H1 (cell line): ENCODE measurements around the gene DRD2. TPM values are rescaled to one million over a fixed set of nuclear protein-coding genes. Genes with fewer than 3 reads are reported as not detected.

Source experiments
- CTCF ChIA-PET: fragments of 300-600 bp; sonication (Branson Sonifier 250); formaldehyde crosslinking; loops from one replicate; lab custom pipeline; 2021; ENCODE audit not compliant: partially characterized antibody; lab: Charles Lee
- POLR2A ChIA-PET: fragments of 300-600 bp; sonication (Branson Sonifier 250); formaldehyde crosslinking; loops from one replicate; lab custom pipeline; 2021; ENCODE audit warnings: inconsistent platforms; ENCODE audit not compliant: partially characterized antibody; lab: Charles Lee
- DNase-seq, 2 experiments: peaks; one replicate each; pipeline versions ENCODE4 v3.0.0 to v3.0.0-alpha.2; 2010 to 2022; ENCODE audit warnings: low spot score in 2 of 2, low read depth in 1 of 2, mixed read lengths in 1 of 2
- FAIRE-seq: peaks from 2 replicates; lab custom pipeline; 2011; peaks lifted over from hg19 to GRCh38; lab: Jason Lieb, UNC
- H2AFZ ChIP-seq: 2 replicates; pipeline ENCODE4 v1.8.1; 2012; ENCODE audit warnings: low read length, inconsistent platforms
- H2AK5ac ChIP-seq: 2 replicates; pipeline ENCODE4 v1.6.1; 2013; ENCODE audit warnings: low read depth, low read length
- H2BK120ac ChIP-seq: replicated peaks from 2 replicates; pipeline ENCODE3; 2013; ENCODE audit warnings: low read depth, low read length, inconsistent platforms
- H2BK12ac ChIP-seq: 2 replicates; pipeline ENCODE4 v1.6.1; 2013; ENCODE audit warnings: low read depth, low read length
- H2BK15ac ChIP-seq: 2 replicates; pipeline ENCODE4 v1.6.1; 2013; ENCODE audit warnings: low read length
- H2BK20ac ChIP-seq: 2 replicates; pipeline ENCODE4 v1.6.1; 2013; ENCODE audit warnings: low read length
- H2BK5ac ChIP-seq: 2 replicates; pipeline ENCODE4 v1.6.1; 2013; ENCODE audit warnings: low read depth, low read length
- H3K14ac ChIP-seq: 2 replicates; pipeline ENCODE4 v1.6.1; 2013; ENCODE audit warnings: inconsistent platforms; ENCODE audit not compliant: insufficient read length
- H3K18ac ChIP-seq: 2 replicates; pipeline ENCODE4 v1.6.1; 2013; ENCODE audit warnings: low read length; ENCODE audit errors: extremely low read depth
- H3K23ac ChIP-seq: 2 replicates; pipeline ENCODE4 v1.6.1; 2013; ENCODE audit warnings: inconsistent platforms; ENCODE audit not compliant: insufficient read length
- H3K23me2 ChIP-seq: 2 replicates; pipeline ENCODE4 v1.6.1; 2013; ENCODE audit warnings: low read depth, low read length
- H3K27ac ChIP-seq: 2 replicates; pipeline ENCODE4 v1.6.1; 2011; ENCODE audit warnings: low read depth, low read length, inconsistent platforms
- H3K27me3 ChIP-seq, 4 experiments: replicated peaks in 1 of 4; 1 replicate in 1 of 4; 2 replicates in 3 of 4; pipeline versions ENCODE4 v1.6.1 to v1.8.1; 2011 to 2013; ENCODE audit warnings: low read length in 3 of 4, mild to moderate bottlenecking in 3 of 4, inconsistent platforms in 2 of 4, mixed read lengths in 2 of 4, moderate library complexity in 1 of 4; ENCODE audit not compliant: control insufficient read depth in 3 of 4, insufficient read depth in 3 of 4; ENCODE audit errors: extremely low read depth in 1 of 4
- H3K36me3 ChIP-seq, 4 experiments: 2 replicates each; pipeline versions ENCODE4 v1.6.1 to v1.8.1; 2011 to 2013; ENCODE audit warnings: mild to moderate bottlenecking in 4 of 4, low read length in 3 of 4, moderate library complexity in 2 of 4, control low read depth in 1 of 4, inconsistent platforms in 1 of 4; ENCODE audit not compliant: insufficient read depth in 4 of 4, control insufficient read depth in 2 of 4
- H3K4ac ChIP-seq: replicated peaks from 2 replicates; pipeline ENCODE3; 2013; ENCODE audit warnings: low read length, low read depth, mixed read lengths, inconsistent platforms; ENCODE audit not compliant: insufficient read length
- H3K4me1 ChIP-seq, 4 experiments: replicated peaks in 1 of 4; 1 replicate in 1 of 4; 2 replicates in 3 of 4; pipeline versions ENCODE4 v1.6.1 to v1.8.1; 2011 to 2013; ENCODE audit warnings: low read length in 3 of 4, inconsistent platforms in 2 of 4, mixed read lengths in 1 of 4; ENCODE audit not compliant: insufficient read depth in 4 of 4, control insufficient read depth in 3 of 4
- H3K4me2 ChIP-seq, 2 experiments: 2 replicates each; pipeline versions ENCODE4 v1.6.1 to v1.8.1; 2011 to 2013; ENCODE audit warnings: low read depth in 2 of 2, low read length in 2 of 2, control low read depth in 1 of 2, inconsistent platforms in 1 of 2, mild to moderate bottlenecking in 1 of 2; ENCODE audit not compliant: insufficient read depth in 1 of 2
- H3K4me3 ChIP-seq, 4 experiments: fragments of 200-600, 300-600 bp in 1 of 4; sonication (generic), shearing (Covaris generic), sonication (Bioruptor Twin) in 1 of 4; 2 replicates each; pipeline versions ENCODE4 v1.5.1 to v1.8.1; 2011 to 2016; ENCODE audit warnings: low read length in 4 of 4, low read depth in 3 of 4, control low read depth in 2 of 4, inconsistent platforms in 2 of 4, mild to moderate bottlenecking in 2 of 4, mixed read lengths in 1 of 4, moderate library complexity in 1 of 4; ENCODE audit not compliant: insufficient read depth in 2 of 4; ENCODE audit errors: extremely low read depth in 1 of 4
- H3K56ac ChIP-seq: replicated peaks from 2 replicates; pipeline ENCODE3; 2013; ENCODE audit warnings: low read depth, mild to moderate bottlenecking, mixed read lengths, low read length, inconsistent platforms; ENCODE audit not compliant: insufficient read length
- H3K79me1 ChIP-seq: 2 replicates; pipeline ENCODE4 v1.6.1; 2013; ENCODE audit warnings: low read depth, low read length, control low read depth
- H3K79me2 ChIP-seq, 2 experiments: 2 replicates each; pipeline versions ENCODE4 v1.6.1 to v1.8.1; 2012 to 2013; ENCODE audit warnings: low read length in 2 of 2, mild to moderate bottlenecking in 2 of 2, inconsistent platforms in 1 of 2; ENCODE audit not compliant: insufficient read depth in 2 of 2, control insufficient read depth in 1 of 2
- H3K9ac ChIP-seq, 4 experiments: replicated peaks in 1 of 4; 1 replicate in 1 of 4; 2 replicates in 3 of 4; pipeline versions ENCODE4 v1.6.1 to v1.8.1; 2011 to 2013; ENCODE audit warnings: low read depth in 3 of 4, low read length in 3 of 4, control low read depth in 2 of 4, mild to moderate bottlenecking in 2 of 4, moderate library complexity in 2 of 4, inconsistent platforms in 1 of 4; ENCODE audit errors: extremely low read depth in 1 of 4
- H3K9me3 ChIP-seq, 2 experiments: 2 replicates each; pipeline versions ENCODE4 v1.6.1 to v1.8.1; 2012 to 2013; ENCODE audit warnings: mild to moderate bottlenecking in 2 of 2, moderate library complexity in 2 of 2, control low read depth in 1 of 2, inconsistent platforms in 1 of 2, low read depth in 1 of 2, low read length in 1 of 2, mixed read lengths in 1 of 2; ENCODE audit not compliant: insufficient read depth in 2 of 2
- H4K20me1 ChIP-seq, 2 experiments: replicated peaks in 1 of 2; 2 replicates each; pipeline versions ENCODE3 to v1.8.1; 2011 to 2013; ENCODE audit warnings: inconsistent platforms in 2 of 2, low read length in 2 of 2, mild to moderate bottlenecking in 1 of 2; ENCODE audit not compliant: insufficient read depth in 2 of 2, control insufficient read depth in 1 of 2
- H4K5ac ChIP-seq: 2 replicates; pipeline ENCODE4 v1.6.1; 2013; ENCODE audit warnings: low read length, low read depth, mixed read lengths, inconsistent platforms; ENCODE audit not compliant: insufficient read length
- H4K8ac ChIP-seq: 2 replicates; pipeline ENCODE4 v1.8.0; 2013; ENCODE audit warnings: mild to moderate bottlenecking, moderate library complexity, low read length, inconsistent platforms; ENCODE audit not compliant: insufficient read depth; ENCODE audit errors: extremely low read depth
- H4K91ac ChIP-seq: replicated peaks from 2 replicates; pipeline ENCODE3; 2013; ENCODE audit warnings: low read length, mixed read lengths, inconsistent platforms; ENCODE audit not compliant: insufficient read length
- RAD21 ChIP-seq, 2 experiments: IDR thresholded peaks in 1 of 2; conservative IDR thresholded peaks in 1 of 2; 2 replicates each; pipeline ENCODE4 v1.6.1; 2011; ENCODE audit warnings: low read depth in 2 of 2, low read length in 2 of 2, improper control_type of control experiment in 1 of 2, inconsistent platforms in 1 of 2, mild to moderate bottlenecking in 1 of 2, moderate library complexity in 1 of 2
- SIN3A ChIP-seq, 2 experiments: IDR thresholded peaks in 1 of 2; conservative IDR thresholded peaks in 1 of 2; 2 replicates each; pipeline ENCODE4 v1.6.1; 2011 to 2012; ENCODE audit warnings: low read length in 2 of 2, improper control_type of control experiment in 1 of 2, low read depth in 1 of 2, mild to moderate bottlenecking in 1 of 2
- WGBS, 2 experiments: shearing (Covaris generic) in 1 of 2; methylation state at CpG; one replicate each; pipeline versions ENCODE4 v1.1.6 to v1.1.7; 2013 to 2015; ENCODE audit warnings: low lambda C conversion rate in 2 of 2, mixed read lengths in 2 of 2, inconsistent platforms in 1 of 2, low coverage in 1 of 2, missing lambda C conversion rate in 1 of 2; ENCODE audit not compliant: insufficient replicate concordance in 2 of 2, insufficient coverage in 1 of 2, insufficient read length in 1 of 2; ENCODE audit errors: extremely low coverage in 1 of 2, missing lambda C conversion rate in 1 of 2; 5-methylcytosine and 5-hydroxymethylcytosine counted together
- polyA plus RNA-seq, 7 experiments: library from polyadenylated mRNA; depleted of rRNA in 3 of 7; stranded (reverse) in 5 of 7; unstranded in 2 of 7; fragments of >200 nt in 5 of 7; fragments of 200-250 nt in 2 of 7; gene quantifications; 1 replicate in 5 of 7; 2 replicates in 1 of 7; 4 replicates in 1 of 7; pipeline versions ENCODE4 v1.2.1 to v1.2.3, GENCODE V29; 2011 to 2013; ENCODE audit warnings: missing spikeins in 2 of 7, mixed read lengths in 2 of 7
- total RNA-seq: library from RNA; stranded (reverse); fragmentation: NEBNext Ultra II Directional; extraction: Animal tissue kit (Norgen Biotek cat#: 25700); gene quantifications from 2 replicates; pipeline ENCODE4 v1.2.1, GENCODE V29; 2021

DRD2 gene
- total and polyA plus RNA-seq, 2 of the 8 experiments (the other 6 are each of a cell fraction or from before 2014, with no cell fraction given) = 0.26 to 0.41 TPM

GRCh38 chr11:113372309-113372708 is 102.9 kb downstream of the DRD2 start:
- no peak overlapping the region for H2AFZ ChIP-seq
- H3K9me3 ChIP-seq = no peaks in the 10 kb centered on the region
- H4K91ac ChIP-seq = no peak overlapping the region
- no peaks in the 10 kb centered on the region for H3K27me3 ChIP-seq
- peaks cover 0 to 3% (median 0%) of the 10 kb centered on the region in 4 experiments; a peak in 1 of 7 replicates for H3K4me1 ChIP-seq
- H3K79me2 ChIP-seq = no peaks in the 10 kb centered on the region
- no peak overlapping the region for H2BK20ac ChIP-seq
- H3K18ac ChIP-seq = no peak overlapping the region
- H2AK5ac ChIP-seq = no peak overlapping the region
- no peak overlapping the region for H3K4me3 ChIP-seq
- 87% methylated on average over 4 of the region's 4 CpGs; no CpG with 5 or more reads in 1 of the 2 experiments for WGBS, 2 experiments
- no peak overlapping the region for H3K14ac ChIP-seq
- H2BK12ac ChIP-seq = no peak overlapping the region
- H4K8ac ChIP-seq = no peak overlapping the region
- DNase-seq = no peak
- 0 out of 4 replicates have a peak, but pooled peaks of 1 of the 2 experiments have one; percentile 6 for TF ChIP-seq RAD21 (IDR thresholded peaks at IDR 0.05 in 1 of 2, conservative IDR thresholded peaks at IDR 0.05 in 1 of 2; ENCODE audit: low read depth in 2 of 2, low read length in 2 of 2)
- no peak for TF ChIP-seq SIN3A (conservative IDR thresholded peaks at IDR 0.05 in 1 of 2, IDR thresholded peaks at IDR 0.05 in 1 of 2; ENCODE audit: low read depth in 1 of 2, low read length in 2 of 2)
- H4K20me1 ChIP-seq = no peaks in the 10 kb centered on the region
- no peak overlapping the region for H4K5ac ChIP-seq
- CTCF ChIA-PET = interaction anchor here (1.0 to 1.3 kb wide), 8 partner anchors 14 to 161 kb away, joined by 3 to 6 read pairs (median 4); no protein-coding TSS in a partner anchor
- H2BK15ac ChIP-seq = no peak overlapping the region
- H3K9ac ChIP-seq = no peak overlapping the region
- H3K4ac ChIP-seq = no peak overlapping the region
- no peaks in the 10 kb centered on the region for H3K79me1 ChIP-seq
- no peak overlapping the region for H2BK5ac ChIP-seq
- H3K36me3 ChIP-seq = no peaks in the 10 kb centered on the region
- POLR2A ChIA-PET = no interaction called here
- H3K27ac ChIP-seq = no peak overlapping the region
- H3K23me2 ChIP-seq = no peaks in the 10 kb centered on the region; the same call in 1 of the 2 replicates
- no peak overlapping the region for H3K23ac ChIP-seq
- no peak overlapping the region for H3K4me2 ChIP-seq
- FAIRE-seq = no peak
- H3K56ac ChIP-seq = no peak overlapping the region
- H2BK120ac ChIP-seq = no peak overlapping the region
